ENCODE measurements around the gene NUP214.

NUP214 gene

DNA sequence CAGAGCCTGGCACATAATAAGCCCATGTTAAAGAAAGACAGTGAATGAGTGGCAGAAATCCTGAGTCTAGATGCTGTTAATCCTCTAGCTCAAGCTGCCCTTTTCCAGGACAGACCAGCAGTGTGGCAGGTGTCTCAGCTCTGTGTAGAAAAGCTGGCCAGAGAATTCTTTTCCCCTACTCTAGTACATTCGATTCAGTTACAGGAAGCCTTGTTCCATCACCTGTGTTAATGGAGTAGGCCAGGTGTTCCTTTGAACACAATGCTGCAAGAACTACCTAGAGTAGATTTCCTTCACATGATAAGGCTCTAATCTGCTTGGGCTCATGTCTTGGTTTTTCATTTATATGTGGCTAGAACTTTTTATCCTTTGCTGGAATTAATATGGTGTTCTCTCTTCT is 52.5 kb downstream of the NUP214 start:
- Histone ChIP-seq H3K27me3 (ENCODE audit: insufficient read depth, insufficient read length) (no peaks in the 10 kb centered on the region), H3K9ac (ENCODE audit: insufficient read length, low read depth) (no peak overlapping the region), H3K36me3 (ENCODE audit: insufficient read depth, insufficient read length, low read length) (peaks cover 70% of the 10 kb centered on the region), H3K4me1 (ENCODE audit: insufficient read depth, insufficient read length) (peaks cover 2% of the 10 kb centered on the region), H3K9me3 (ENCODE audit: insufficient read depth, low read length) (no peaks in the 10 kb centered on the region), H3K4me3 (ENCODE audit: insufficient read length, low read depth) (no peak overlapping the region)
- no peak for TF ChIP-seq ZNF274 (IDR thresholded peaks at IDR 0.05; ENCODE audit: low read depth, low read length)
- TF ChIP-seq SUZ12 (IDR thresholded peaks at IDR 0.05; ENCODE audit: extremely low read depth, insufficient read depth, insufficient read length), result no peak
- TF ChIP-seq YY1 (IDR thresholded peaks at IDR 0.05; ENCODE audit: insufficient read depth, insufficient read length), result no peak
- no peak for DNase-seq (ENCODE audit: low read depth, low spot score)

DNA sequence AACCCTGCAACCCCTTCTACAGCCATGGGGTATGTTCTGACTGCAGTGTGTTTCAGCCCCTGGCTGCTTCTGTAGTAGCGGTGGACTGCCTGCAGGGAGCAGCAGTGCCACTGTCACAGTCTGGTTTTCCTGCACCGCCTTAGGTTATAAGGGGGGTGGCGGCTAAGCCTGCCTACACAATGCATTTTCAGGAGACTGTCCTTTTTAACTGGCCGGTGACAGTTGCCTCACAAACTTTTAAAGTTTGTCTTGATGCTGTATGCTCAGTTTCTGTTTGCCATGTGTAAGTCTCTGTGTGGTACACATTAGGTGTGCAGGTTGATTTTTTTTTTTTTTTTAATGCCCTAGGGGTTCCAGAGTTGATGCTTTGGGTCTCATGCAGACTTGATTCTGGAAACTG is 53.0 kb downstream of the NUP214 start:
- H3K4me1 ChIP-seq (ENCODE audit: insufficient read depth, insufficient read length), result peaks cover 2% of the 10 kb centered on the region
- H3K36me3 ChIP-seq (ENCODE audit: insufficient read depth, insufficient read length, low read length), result peaks cover 69% of the 10 kb centered on the region
- no peaks in the 10 kb centered on the region for H3K9me3 ChIP-seq (ENCODE audit: insufficient read depth, low read length)
- no peak overlapping the region for H3K4me3 ChIP-seq (ENCODE audit: insufficient read length, low read depth)
- H3K9ac ChIP-seq (ENCODE audit: insufficient read length, low read depth), result no peak overlapping the region
- no peaks in the 10 kb centered on the region for H3K27me3 ChIP-seq (ENCODE audit: insufficient read depth, insufficient read length)
- peak; percentile 74 for DNase-seq (ENCODE audit: low read depth, low spot score)
- TF ChIP-seq SUZ12 (IDR thresholded peaks at IDR 0.05; ENCODE audit: extremely low read depth, insufficient read depth, insufficient read length), result no peak
- TF ChIP-seq ZNF274 (IDR thresholded peaks at IDR 0.05; ENCODE audit: low read depth, low read length), result no peak
- TF ChIP-seq YY1 (IDR thresholded peaks at IDR 0.05; ENCODE audit: insufficient read depth, insufficient read length), result no peak

DNA sequence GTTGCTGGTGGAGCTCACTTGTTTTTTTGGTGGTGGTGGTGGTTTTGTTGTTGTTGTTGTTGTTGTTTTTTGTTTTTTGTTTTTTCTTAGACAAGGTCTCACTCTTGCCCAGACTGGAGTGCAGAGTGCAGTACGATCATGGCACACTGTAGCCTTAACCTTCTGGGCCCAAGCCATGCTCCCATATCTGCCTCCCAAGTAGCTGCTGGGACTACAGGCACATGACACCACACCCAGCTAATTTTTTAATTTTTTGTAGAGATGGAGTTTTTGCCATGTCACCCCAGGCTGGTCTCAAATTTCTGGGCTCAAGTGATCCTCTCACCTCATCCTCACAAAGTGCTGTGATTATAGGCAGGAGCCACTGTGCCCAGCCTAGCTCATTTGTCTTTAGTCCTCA is 53.5 kb downstream of the NUP214 start:
- TF ChIP-seq YY1 (IDR thresholded peaks at IDR 0.05; ENCODE audit: insufficient read depth, insufficient read length) (no peak), ZNF274 (IDR thresholded peaks at IDR 0.05; ENCODE audit: low read depth, low read length) (no peak), SUZ12 (IDR thresholded peaks at IDR 0.05; ENCODE audit: extremely low read depth, insufficient read depth, insufficient read length) (no peak)
- H3K9ac ChIP-seq (ENCODE audit: insufficient read length, low read depth), result no peak overlapping the region

DNA sequence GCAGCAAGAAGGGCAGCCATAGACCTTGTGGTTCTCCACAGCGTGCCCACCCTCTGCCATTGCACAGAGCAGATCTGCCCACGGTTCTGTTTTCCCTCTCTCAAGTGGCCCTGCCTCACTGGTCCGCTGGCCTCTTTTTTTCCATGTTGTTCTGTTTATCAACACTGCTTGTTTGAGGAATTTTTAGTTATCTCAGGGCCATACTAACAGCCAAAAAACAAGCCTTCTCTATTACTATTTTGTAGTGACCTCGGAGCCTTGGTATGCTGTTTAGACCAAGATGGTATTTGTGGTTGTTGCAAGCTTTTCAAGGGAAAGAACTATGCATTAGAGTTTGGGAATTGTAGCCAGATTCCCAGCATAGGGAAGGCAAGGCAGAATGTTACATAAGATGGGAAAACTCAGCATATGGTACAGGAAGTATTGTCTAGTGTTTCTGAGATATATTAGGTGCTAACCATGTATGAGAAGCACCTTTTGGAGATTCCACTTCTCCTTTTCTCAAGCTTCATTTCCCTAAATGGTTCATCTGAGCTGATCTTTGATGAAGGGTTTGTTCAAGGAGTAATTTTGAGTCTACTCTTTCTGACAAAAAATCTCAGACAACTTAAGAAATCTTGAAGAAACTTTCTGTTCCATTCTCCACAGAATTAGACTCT is 54.3 kb downstream of the NUP214 start:
- Histone ChIP-seq H3K4me3 (ENCODE audit: insufficient read length, low read depth) (no peak overlapping the region), H3K9ac (ENCODE audit: insufficient read length, low read depth) (no peak overlapping the region), H3K36me3 (ENCODE audit: insufficient read depth, insufficient read length, low read length) (peaks cover 58% of the 10 kb centered on the region), H3K4me1 (ENCODE audit: insufficient read depth, insufficient read length) (peaks cover 2% of the 10 kb centered on the region), H3K9me3 (ENCODE audit: insufficient read depth, low read length) (no peaks in the 10 kb centered on the region), H3K27me3 (ENCODE audit: insufficient read depth, insufficient read length) (no peaks in the 10 kb centered on the region)
- peak; percentile 36 for DNase-seq (ENCODE audit: low read depth, low spot score)
- TF ChIP-seq SUZ12 (IDR thresholded peaks at IDR 0.05; ENCODE audit: extremely low read depth, insufficient read depth, insufficient read length) (no peak), YY1 (IDR thresholded peaks at IDR 0.05; ENCODE audit: insufficient read depth, insufficient read length) (no peak), ZNF274 (IDR thresholded peaks at IDR 0.05; ENCODE audit: low read depth, low read length) (no peak)

More for the DNA sequence above, 53.5 kb downstream of the NUP214 start:
- H3K4me3 ChIP-seq (ENCODE audit: insufficient read length, low read depth), result no peak overlapping the region
- H3K4me1 ChIP-seq (ENCODE audit: insufficient read depth, insufficient read length), result peaks cover 2% of the 10 kb centered on the region
- no peak for DNase-seq (ENCODE audit: low read depth, low spot score)
- H3K9me3 ChIP-seq (ENCODE audit: insufficient read depth, low read length), result no peaks in the 10 kb centered on the region
- peaks cover 64% of the 10 kb centered on the region for H3K36me3 ChIP-seq (ENCODE audit: insufficient read depth, insufficient read length, low read length)
- no peaks in the 10 kb centered on the region for H3K27me3 ChIP-seq (ENCODE audit: insufficient read depth, insufficient read length)

DNA sequence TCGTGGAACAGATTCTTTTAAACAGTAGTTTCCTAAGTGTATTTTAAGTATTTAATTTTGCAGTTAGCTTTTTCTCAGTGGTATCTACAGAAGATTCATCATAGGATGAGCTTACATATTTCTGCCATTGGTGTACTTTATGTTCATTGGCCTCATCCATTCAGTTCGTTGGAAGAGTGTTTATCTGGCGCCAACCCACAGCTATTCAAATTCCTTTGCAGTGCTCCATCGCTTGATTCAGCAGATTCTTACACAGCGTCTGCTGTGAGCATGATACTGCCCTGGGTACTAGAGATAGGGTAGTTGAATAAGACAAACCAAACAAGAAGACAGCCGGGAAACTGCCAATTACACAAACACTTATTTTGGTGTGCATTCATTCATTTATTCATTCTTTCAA is 55.1 kb downstream of the NUP214 start:
- Histone ChIP-seq H3K4me1 (ENCODE audit: insufficient read depth, insufficient read length) (peaks cover 2% of the 10 kb centered on the region), H3K27me3 (ENCODE audit: insufficient read depth, insufficient read length) (no peaks in the 10 kb centered on the region), H3K9ac (ENCODE audit: insufficient read length, low read depth) (no peak overlapping the region), H3K9me3 (ENCODE audit: insufficient read depth, low read length) (no peaks in the 10 kb centered on the region), H3K4me3 (ENCODE audit: insufficient read length, low read depth) (no peak overlapping the region), H3K36me3 (ENCODE audit: insufficient read depth, insufficient read length, low read length) (peaks cover 50% of the 10 kb centered on the region)
- DNase-seq (ENCODE audit: low read depth, low spot score), result no peak
- TF ChIP-seq YY1 (IDR thresholded peaks at IDR 0.05; ENCODE audit: insufficient read depth, insufficient read length), result no peak
- TF ChIP-seq SUZ12 (IDR thresholded peaks at IDR 0.05; ENCODE audit: extremely low read depth, insufficient read depth, insufficient read length), result no peak
- TF ChIP-seq ZNF274 (IDR thresholded peaks at IDR 0.05; ENCODE audit: low read depth, low read length), result no peak

DNA sequence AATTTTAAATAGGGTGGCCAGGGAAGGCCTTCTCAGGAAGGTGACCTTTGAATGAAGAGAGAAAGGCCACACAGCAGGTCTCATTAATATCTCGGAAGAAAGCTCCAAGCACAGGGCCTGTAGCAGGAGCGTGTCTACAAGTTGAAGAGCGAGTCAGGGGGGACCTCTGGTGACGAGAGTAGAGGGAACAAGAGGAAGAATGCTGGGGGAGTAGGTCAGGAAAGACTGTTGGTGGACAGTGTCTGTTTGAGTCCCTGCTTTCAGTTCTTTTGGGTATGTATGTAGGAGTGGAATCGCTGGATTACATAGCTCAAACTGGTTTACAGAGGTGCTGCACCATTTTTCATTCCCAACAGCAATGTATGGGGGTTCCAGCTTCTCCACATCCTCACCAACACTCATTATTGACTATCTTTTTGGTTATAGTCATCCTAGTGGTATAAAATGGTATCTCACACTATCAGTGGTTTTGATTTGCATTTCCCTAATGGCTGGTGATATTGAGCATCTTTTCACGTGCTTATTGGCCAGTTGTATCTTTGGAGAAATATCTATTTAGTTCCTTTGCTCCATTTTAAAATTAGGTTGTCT is 55.8 kb downstream of the NUP214 start:
- H3K9ac ChIP-seq (ENCODE audit: insufficient read length, low read depth), result no peak overlapping the region
- DNase-seq (ENCODE audit: low read depth, low spot score), result no peak
- no peaks in the 10 kb centered on the region for H3K9me3 ChIP-seq (ENCODE audit: insufficient read depth, low read length)
- no peak for TF ChIP-seq SUZ12 (IDR thresholded peaks at IDR 0.05; ENCODE audit: extremely low read depth, insufficient read depth, insufficient read length)
- no peak for TF ChIP-seq YY1 (IDR thresholded peaks at IDR 0.05; ENCODE audit: insufficient read depth, insufficient read length)
- TF ChIP-seq ZNF274 (IDR thresholded peaks at IDR 0.05; ENCODE audit: low read depth, low read length), result no peak
- no peak overlapping the region for H3K4me3 ChIP-seq (ENCODE audit: insufficient read length, low read depth)
- H3K27me3 ChIP-seq (ENCODE audit: insufficient read depth, insufficient read length), result no peaks in the 10 kb centered on the region
- peaks cover 2% of the 10 kb centered on the region for H3K4me1 ChIP-seq (ENCODE audit: insufficient read depth, insufficient read length)
- H3K36me3 ChIP-seq (ENCODE audit: insufficient read depth, insufficient read length, low read length), result peaks cover 44% of the 10 kb centered on the region

DNA sequence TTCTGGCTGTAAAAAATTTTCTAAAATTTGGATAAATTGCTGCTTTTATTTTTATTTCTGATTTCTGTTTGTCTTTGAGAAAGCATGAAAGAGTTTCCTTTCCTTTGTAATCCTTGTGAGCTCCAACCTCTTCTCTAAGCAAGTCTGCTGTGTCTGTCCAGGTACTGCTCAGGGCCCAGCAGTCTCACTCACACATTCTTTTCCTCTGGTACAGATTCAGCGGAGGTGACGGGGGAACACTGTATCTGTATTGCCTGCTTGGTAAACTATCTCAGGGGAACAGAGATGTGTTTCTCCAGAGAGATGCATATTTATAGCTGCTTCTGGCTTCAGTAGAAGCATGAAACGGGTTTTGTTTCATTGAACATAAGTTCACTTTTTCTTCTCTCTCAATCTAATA is 60.5 kb downstream of the NUP214 start:
- Histone ChIP-seq H3K9ac (ENCODE audit: insufficient read length, low read depth) (no peak overlapping the region), H3K4me3 (ENCODE audit: insufficient read length, low read depth) (no peak overlapping the region), H3K36me3 (ENCODE audit: insufficient read depth, insufficient read length, low read length) (peaks cover 53% of the 10 kb centered on the region), H3K27me3 (ENCODE audit: insufficient read depth, insufficient read length) (no peaks in the 10 kb centered on the region), H3K9me3 (ENCODE audit: insufficient read depth, low read length) (no peaks in the 10 kb centered on the region), H3K4me1 (ENCODE audit: insufficient read depth, insufficient read length) (no peaks in the 10 kb centered on the region)
- TF ChIP-seq SUZ12 (IDR thresholded peaks at IDR 0.05; ENCODE audit: extremely low read depth, insufficient read depth, insufficient read length), result no peak
- no peak for TF ChIP-seq ZNF274 (IDR thresholded peaks at IDR 0.05; ENCODE audit: low read depth, low read length)
- TF ChIP-seq YY1 (IDR thresholded peaks at IDR 0.05; ENCODE audit: insufficient read depth, insufficient read length), result no peak
- DNase-seq (ENCODE audit: low read depth, low spot score), result no peak
